ENCODE measurements around the gene ICA1. TPM values are rescaled to one million over a fixed set of nuclear protein-coding genes. Genes with fewer than 3 reads are reported as not detected.

ICA1 gene
- total RNA-seq, 1 donor: 4.3 TPM

DNA sequence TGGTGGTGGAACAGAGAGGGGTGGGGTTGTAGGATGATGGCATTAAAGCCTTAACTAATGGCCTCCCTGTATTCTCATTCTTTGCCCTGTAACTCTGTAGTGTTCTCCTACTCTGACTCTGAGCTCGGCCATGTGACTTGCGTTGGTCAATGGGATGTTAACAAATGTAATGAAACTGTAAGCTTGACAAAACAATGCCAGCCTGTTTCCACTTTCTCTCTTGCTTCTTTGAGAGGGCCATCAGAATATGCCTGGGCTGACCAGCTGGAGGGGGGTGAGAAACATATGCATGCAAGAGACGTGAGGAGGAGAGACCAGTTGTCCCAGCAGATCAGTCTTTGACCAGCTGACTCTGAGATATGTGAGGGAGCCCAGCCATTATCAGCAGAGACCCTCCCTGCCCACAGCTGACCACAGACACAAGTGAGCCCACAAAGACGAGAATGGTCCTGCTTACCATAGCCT lies 100.6 kb downstream of the ICA1 start:
- TF ChIP-seq, protein P1, sequence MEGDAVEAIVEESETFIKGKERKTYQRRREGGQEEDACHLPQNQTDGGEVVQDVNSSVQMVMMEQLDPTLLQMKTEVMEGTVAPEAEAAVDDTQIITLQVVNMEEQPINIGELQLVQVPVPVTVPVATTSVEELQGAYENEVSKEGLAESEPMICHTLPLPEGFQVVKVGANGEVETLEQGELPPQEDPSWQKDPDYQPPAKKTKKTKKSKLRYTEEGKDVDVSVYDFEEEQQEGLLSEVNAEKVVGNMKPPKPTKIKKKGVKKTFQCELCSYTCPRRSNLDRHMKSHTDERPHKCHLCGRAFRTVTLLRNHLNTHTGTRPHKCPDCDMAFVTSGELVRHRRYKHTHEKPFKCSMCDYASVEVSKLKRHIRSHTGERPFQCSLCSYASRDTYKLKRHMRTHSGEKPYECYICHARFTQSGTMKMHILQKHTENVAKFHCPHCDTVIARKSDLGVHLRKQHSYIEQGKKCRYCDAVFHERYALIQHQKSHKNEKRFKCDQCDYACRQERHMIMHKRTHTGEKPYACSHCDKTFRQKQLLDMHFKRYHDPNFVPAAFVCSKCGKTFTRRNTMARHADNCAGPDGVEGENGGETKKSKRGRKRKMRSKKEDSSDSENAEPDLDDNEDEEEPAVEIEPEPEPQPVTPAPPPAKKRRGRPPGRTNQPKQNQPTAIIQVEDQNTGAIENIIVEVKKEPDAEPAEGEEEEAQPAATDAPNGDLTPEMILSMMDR (IDR thresholded peaks at IDR 0.05; ENCODE audit: insufficient read depth, low read depth, low read length): no peak
- no peak overlapping the region for H3K4me3 ChIP-seq (ENCODE audit: low read depth, low read length)
- no peak for DNase-seq (ENCODE audit: low read depth)

GRCh38 chr7:8160779-8161345 lies 101.1 kb downstream of the ICA1 start:
- DNase-seq (ENCODE audit: low read depth): peak; percentile 3
- H3K4me3 ChIP-seq (ENCODE audit: low read depth, low read length): no peak overlapping the region
- TF ChIP-seq, protein P1 (IDR thresholded peaks at IDR 0.05; ENCODE audit: insufficient read depth, low read depth, low read length): no peak

DNA sequence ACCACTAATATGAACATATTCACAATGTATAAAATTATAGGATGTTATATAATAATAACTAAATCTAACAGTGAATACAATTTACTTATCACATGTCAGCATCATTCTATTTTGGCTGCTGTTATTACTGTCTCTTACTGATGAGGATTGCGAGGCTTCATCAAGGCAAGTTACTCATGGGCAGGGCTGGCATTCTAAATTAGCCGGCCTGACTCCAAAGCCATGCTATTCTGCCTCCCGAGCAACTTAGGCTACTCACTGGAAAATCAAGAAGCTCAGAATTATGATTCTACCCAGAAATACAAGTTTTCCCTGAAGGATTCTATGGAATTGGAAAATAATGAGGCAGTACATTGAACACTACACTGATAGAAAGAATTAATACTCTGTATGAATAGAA lies 101.7 kb downstream of the ICA1 start:
- H3K4me3 ChIP-seq (ENCODE audit: low read depth, low read length): no peak overlapping the region
- no peak for DNase-seq (ENCODE audit: low read depth)
- TF ChIP-seq, protein P1 (IDR thresholded peaks at IDR 0.05; ENCODE audit: insufficient read depth, low read depth, low read length): no peak

DNA sequence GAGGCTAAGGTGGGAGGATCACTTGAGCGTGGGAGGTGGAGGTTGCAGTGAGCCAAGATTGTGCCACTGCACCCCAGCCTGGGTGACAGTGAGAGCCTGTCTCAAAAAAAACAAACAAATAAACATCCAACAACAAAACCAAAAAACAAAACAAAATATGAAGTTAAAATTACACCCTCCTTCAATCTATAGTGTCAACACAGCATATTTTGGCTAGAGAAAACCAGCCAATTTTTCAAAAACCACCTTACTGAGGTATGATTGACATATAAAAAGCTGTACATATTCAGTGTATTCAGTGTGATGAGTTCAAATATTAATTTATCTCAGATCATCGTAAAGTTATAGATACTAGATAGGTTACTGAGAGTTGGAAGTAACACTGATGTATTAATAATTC lies 102.4 kb downstream of the ICA1 start:
- no peak for DNase-seq (ENCODE audit: low read depth)
- TF ChIP-seq, protein P1 (IDR thresholded peaks at IDR 0.05; ENCODE audit: insufficient read depth, low read depth, low read length): no peak
- no peak overlapping the region for H3K4me3 ChIP-seq (ENCODE audit: low read depth, low read length)

GRCh38 chr7:8157296-8157695 lies 104.7 kb downstream of the ICA1 start:
- H3K4me3 ChIP-seq (ENCODE audit: low read depth, low read length): no peak overlapping the region
- TF ChIP-seq, protein P1 (IDR thresholded peaks at IDR 0.05; ENCODE audit: insufficient read depth, low read depth, low read length): no peak
- DNase-seq (ENCODE audit: low read depth): no peak

DNA sequence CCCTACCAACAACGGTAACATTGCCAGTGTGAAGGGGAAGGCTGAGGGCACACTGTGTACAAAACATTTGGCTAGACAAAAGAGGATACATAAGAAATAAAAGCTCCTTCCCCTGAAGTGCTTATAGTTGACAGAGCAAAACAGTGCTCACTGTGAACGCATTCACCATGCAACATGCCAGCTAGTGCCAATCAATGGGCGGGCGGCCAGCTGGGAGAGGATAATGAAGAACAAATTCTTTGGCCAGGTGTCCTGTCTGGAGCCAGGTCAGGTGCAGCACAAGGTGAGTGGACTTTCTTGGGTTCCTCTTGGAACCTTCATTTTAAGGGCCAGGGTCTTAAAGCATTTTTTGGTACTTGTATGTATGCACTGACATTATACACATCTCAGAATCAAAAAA lies 106.1 kb downstream of the ICA1 start:
- TF ChIP-seq, protein P1 (IDR thresholded peaks at IDR 0.05; ENCODE audit: insufficient read depth, low read depth, low read length): no peak
- no peak for DNase-seq (ENCODE audit: low read depth)

DNA sequence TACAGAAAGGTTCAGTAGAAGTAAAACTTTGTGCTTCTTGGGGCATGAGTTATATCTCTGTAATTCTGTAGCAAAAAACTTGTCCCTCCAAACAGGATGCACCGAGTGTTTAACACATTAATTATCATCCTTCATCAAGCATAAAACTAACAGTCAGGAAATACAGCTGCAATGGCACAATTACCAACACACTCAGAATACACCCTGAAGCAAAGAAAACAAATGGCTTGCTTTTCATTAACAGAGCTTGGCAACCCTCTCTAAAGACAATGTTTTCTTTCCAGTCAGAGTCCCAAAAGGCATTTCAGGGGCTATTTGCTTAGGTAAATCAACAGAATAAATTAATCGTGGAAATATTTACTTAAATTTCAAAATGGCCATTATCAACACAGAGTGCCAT lies 107.7 kb downstream of the ICA1 start:
- DNase-seq (ENCODE audit: low read depth): no peak
- TF ChIP-seq, protein P1 (IDR thresholded peaks at IDR 0.05; ENCODE audit: insufficient read depth, low read depth, low read length): no peak

More for the DNA sequence above, 106.1 kb downstream of the ICA1 start:
- H3K4me3 ChIP-seq (ENCODE audit: low read depth, low read length): no peak overlapping the region

More for the DNA sequence above, 107.7 kb downstream of the ICA1 start:
- H3K4me3 ChIP-seq (ENCODE audit: low read depth, low read length): no peak overlapping the region
